H9 (cell line): ENCODE measurements around the gene SLC17A9. TPM values are rescaled to one million over a fixed set of nuclear protein-coding genes. Genes with fewer than 3 reads are reported as not detected.

Experiments
- DNase-seq: peaks from one replicate; pipeline ENCODE4 v3.0.0-alpha.2; 2017
- H2AFZ ChIP-seq: one replicate; pipeline ENCODE4 v1.6.1; 2013; ENCODE audit warnings: mild to moderate bottlenecking, low read length, control low read depth, moderate library complexity
- H2AK5ac ChIP-seq: 2 replicates; pipeline ENCODE4 v1.6.1; 2013; ENCODE audit warnings: low read length, control low read depth, mixed read lengths; ENCODE audit not compliant: insufficient read length
- H2BK120ac ChIP-seq: one replicate; pipeline ENCODE4 v1.6.1; 2013; ENCODE audit warnings: low read depth, mild to moderate bottlenecking, low read length, control low read depth, inconsistent platforms; ENCODE audit not compliant: poor library complexity, severe bottlenecking
- H2BK12ac ChIP-seq: 2 replicates; pipeline ENCODE4 v1.6.1; 2013; ENCODE audit warnings: low read length, control low read depth, mixed read lengths, low read depth; ENCODE audit not compliant: insufficient read length
- H2BK15ac ChIP-seq: 2 replicates; pipeline ENCODE4 v1.6.1; 2013; ENCODE audit warnings: low read depth, low read length, control low read depth
- H2BK20ac ChIP-seq: one replicate; pipeline ENCODE4 v1.6.1; 2013; ENCODE audit warnings: low read depth, mild to moderate bottlenecking, low read length, control low read depth, inconsistent platforms; ENCODE audit not compliant: poor library complexity, severe bottlenecking
- H2BK5ac ChIP-seq: 2 replicates; pipeline ENCODE4 v1.6.1; 2013; ENCODE audit warnings: low read length, control low read depth, mixed read lengths; ENCODE audit not compliant: insufficient read length
- H3K14ac ChIP-seq: 2 replicates; pipeline ENCODE4 v1.6.1; 2013; ENCODE audit warnings: low read length, control low read depth; ENCODE audit not compliant: insufficient read depth
- H3K18ac ChIP-seq: 2 replicates; pipeline ENCODE4 v1.6.1; 2013; ENCODE audit warnings: low read depth, mild to moderate bottlenecking, mixed read lengths, low read length, control low read depth; ENCODE audit not compliant: insufficient read length
- H3K23ac ChIP-seq: 2 replicates; pipeline ENCODE4 v1.6.1; 2013; ENCODE audit warnings: low read length, control low read depth, mixed read lengths, low read depth; ENCODE audit not compliant: insufficient read length
- H3K23me2 ChIP-seq: 2 replicates; pipeline ENCODE4 v1.6.1; 2013; ENCODE audit warnings: low read depth, mild to moderate bottlenecking, mixed read lengths, low read length, control low read depth; ENCODE audit not compliant: insufficient read length, poor library complexity, severe bottlenecking
- H3K27ac ChIP-seq: 2 replicates; pipeline ENCODE4 v1.5.1; 2013; ENCODE audit warnings: low read length, control low read depth, mixed read lengths, low read depth; ENCODE audit not compliant: insufficient read length
- H3K27me3 ChIP-seq: 2 replicates; pipeline ENCODE4 v1.6.1; 2013; ENCODE audit warnings: low read length, control low read depth, inconsistent platforms; ENCODE audit not compliant: insufficient read depth
- H3K4ac ChIP-seq: 2 replicates; pipeline ENCODE4 v1.6.1; 2013; ENCODE audit warnings: low read depth, mild to moderate bottlenecking, control low read depth, inconsistent platforms, low read length, moderate library complexity
- H3K4me1 ChIP-seq: 2 replicates; pipeline ENCODE4 v1.6.1; 2013; ENCODE audit warnings: low read length, control low read depth, inconsistent platforms; ENCODE audit not compliant: insufficient read depth
- H3K4me2 ChIP-seq: 2 replicates; pipeline ENCODE4 v1.6.1; 2013; ENCODE audit warnings: low read length, control low read depth, mixed read lengths; ENCODE audit not compliant: insufficient read length, insufficient read depth
- H3K56ac ChIP-seq: 2 replicates; pipeline ENCODE4 v1.6.1; 2013; ENCODE audit warnings: low read depth, mild to moderate bottlenecking, mixed read lengths, low read length, control low read depth; ENCODE audit not compliant: insufficient read length
- H3K79me1 ChIP-seq: 2 replicates; pipeline ENCODE4 v1.6.1; 2013; ENCODE audit warnings: low read depth, mild to moderate bottlenecking, moderate library complexity, low read length, control low read depth, inconsistent platforms; ENCODE audit not compliant: insufficient read depth, poor library complexity, severe bottlenecking
- H3K79me2 ChIP-seq: 2 replicates; pipeline ENCODE4 v1.6.1; 2013; ENCODE audit warnings: low read length, control low read depth, inconsistent platforms; ENCODE audit not compliant: insufficient read depth
- H3K9ac ChIP-seq: 2 replicates; pipeline ENCODE4 v1.6.1; 2013; ENCODE audit warnings: low read length, control low read depth, mixed read lengths; ENCODE audit not compliant: insufficient read length; ENCODE audit errors: extremely low read depth
- H3K9me3 ChIP-seq: one replicate; pipeline ENCODE4 v1.6.1; 2013; ENCODE audit warnings: low read depth, low read length, inconsistent platforms; ENCODE audit not compliant: control insufficient read depth
- H3T11ph ChIP-seq: one replicate; pipeline ENCODE4 v1.6.1; 2013; ENCODE audit warnings: mild to moderate bottlenecking, low read length, control low read depth, inconsistent platforms
- H4K20me1 ChIP-seq: one replicate; pipeline ENCODE4 v1.6.1; 2013; ENCODE audit not compliant: control insufficient read depth, insufficient read length, insufficient read depth
- H4K5ac ChIP-seq: 2 replicates; pipeline ENCODE4 v1.6.1; 2013; ENCODE audit warnings: low read depth, mild to moderate bottlenecking, mixed read lengths, low read length, control low read depth; ENCODE audit not compliant: insufficient read length
- H4K8ac ChIP-seq: replicated peaks from 2 replicates; pipeline ENCODE4 v1.6.1; 2013; ENCODE audit warnings: low read length, control low read depth, mixed read lengths, low read depth; ENCODE audit not compliant: insufficient read length
- H4K91ac ChIP-seq: 2 replicates; pipeline ENCODE4 v1.6.1; 2013; ENCODE audit warnings: low read depth, mild to moderate bottlenecking, moderate library complexity, mixed read lengths, low read length, control low read depth; ENCODE audit not compliant: insufficient read length
- H3K27ac Mint-ChIP-seq, 3 experiments: 2 replicates in 2 of 3; 3 replicates in 1 of 3; pipeline ENCODE4 v1.8.0; 2020 to 2021; ENCODE audit warnings: mixed read lengths in 3 of 3, mild to moderate bottlenecking in 1 of 3, moderate library complexity in 1 of 3
- H3K27me3 Mint-ChIP-seq: 2 replicates; pipeline ENCODE4 v1.8.0; 2021; ENCODE audit warnings: low read depth, mild to moderate bottlenecking, moderate library complexity, mixed read lengths
- H3K36me3 Mint-ChIP-seq, 3 experiments: 2 replicates in 2 of 3; 3 replicates in 1 of 3; pipeline ENCODE4 v1.8.0; 2020 to 2021; ENCODE audit warnings: low read depth in 3 of 3, mixed read lengths in 3 of 3; ENCODE audit not compliant: insufficient read depth in 1 of 3
- H3K4me1 Mint-ChIP-seq, 2 experiments: 2 replicates each; pipeline ENCODE4 v1.8.0; 2020; ENCODE audit warnings: mixed read lengths in 2 of 2
- H3K4me3 Mint-ChIP-seq, 2 experiments: 2 replicates in 1 of 2; 3 replicates in 1 of 2; pipeline ENCODE4 v1.8.0; 2020 to 2021; ENCODE audit warnings: mild to moderate bottlenecking in 2 of 2, mixed read lengths in 2 of 2, moderate library complexity in 1 of 2
- H3K9me3 Mint-ChIP-seq, 2 experiments: 2 replicates in 1 of 2; 3 replicates in 1 of 2; pipeline ENCODE4 v1.8.0; 2020; ENCODE audit warnings: mild to moderate bottlenecking in 2 of 2, mixed read lengths in 2 of 2, moderate library complexity in 1 of 2
- WGBS: extraction: QIAGEN DNeasy Blood & Tissue Kit; methylation state at CpG from one replicate; pipeline ENCODE4 v1.1.7; 2013; ENCODE audit warnings: missing lambda C conversion rate, low lambda C conversion rate, mixed read lengths; ENCODE audit not compliant: insufficient read length; ENCODE audit errors: extremely low coverage; 5-methylcytosine and 5-hydroxymethylcytosine counted together
- total RNA-seq: library from RNA; stranded (reverse); gene quantifications from 2 replicates; pipeline ENCODE4 v1.2.1, GENCODE V29; 2021
- TF ChIP-seq, protein P1 (sequence below): fragments of 200-600 bp; sonication (generic); conservative IDR thresholded peaks from 3 replicates; pipeline ENCODE4 v1.8.0; 2021; ENCODE audit warnings: antibody characterized with exemption, mild to moderate bottlenecking

SLC17A9 gene
- total RNA-seq, 1 experiment from 2014 or later: 20.9 TPM

DNA sequence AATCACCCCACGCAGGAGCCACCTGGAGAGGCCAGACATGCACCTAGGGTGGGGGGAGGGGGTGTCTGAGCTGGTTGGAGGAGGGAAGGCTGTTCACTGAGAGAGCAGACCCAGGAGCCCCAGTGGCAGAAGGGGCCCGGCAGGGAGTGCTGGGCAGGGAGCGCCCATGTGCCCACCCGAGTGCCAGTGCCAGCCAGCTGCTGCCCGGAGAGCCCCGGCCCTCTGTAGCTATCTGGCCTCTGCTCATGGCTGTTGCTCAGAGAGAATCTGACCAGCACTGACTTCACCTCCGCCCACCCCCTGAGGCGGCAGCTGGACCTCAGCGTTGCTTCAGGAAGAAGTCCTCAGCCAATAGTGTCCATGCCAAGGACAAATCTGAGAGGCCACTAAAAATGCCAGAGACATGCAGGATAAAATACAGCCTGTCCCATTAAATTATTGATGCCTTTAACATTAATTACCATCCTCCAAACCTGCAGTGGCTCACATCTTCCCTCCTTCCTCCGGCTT is 22.8 kb downstream of the SLC17A9 start:
- no CpG with 5 or more reads among the region's 10 CpGs for WGBS
- peak overlapping the region in 1 of 2 experiments; percentile 53; a peak in 1 of 5 replicates for H3K4me3 Mint-ChIP-seq
- H3K27ac Mint-ChIP-seq: no peak overlapping the region

More for the DNA sequence above, 22.8 kb downstream of the SLC17A9 start:
- no peak overlapping the region for H2AK5ac ChIP-seq
- H4K91ac ChIP-seq: no peak overlapping the region
- no peak overlapping the region for H2BK120ac ChIP-seq
- H3K4me1 ChIP-seq: peaks cover 6% of the 10 kb centered on the region
- no peaks in the 10 kb centered on the region for H3K9me3 ChIP-seq
- H3K18ac ChIP-seq: no peak overlapping the region
- peaks cover 3% of the 10 kb centered on the region for H3K23me2 ChIP-seq
- H3T11ph ChIP-seq: no peak overlapping the region
- H2BK12ac ChIP-seq: no peak overlapping the region
- DNase-seq: no peak
- H2BK15ac ChIP-seq: no peak overlapping the region
- no peak overlapping the region for H3K14ac ChIP-seq
- H4K8ac ChIP-seq: no peak overlapping the region
- H3K36me3 Mint-ChIP-seq: peaks cover 0 to 3% (median 0%) of the 10 kb centered on the region in 3 experiments; a peak in 1 of 7 replicates
- H2BK5ac ChIP-seq: no peak overlapping the region
- no peak overlapping the region for H3K23ac ChIP-seq
- no peak overlapping the region for H3K27ac ChIP-seq
- peaks cover 7% of the 10 kb centered on the region; the same call in 1 of the 2 replicates for H3K27me3 ChIP-seq
- no peaks in the 10 kb centered on the region for H3K79me1 ChIP-seq
- H3K9me3 Mint-ChIP-seq: peaks cover 3% of the 10 kb centered on the region in 2 experiments; a peak in 2 of 5 replicates
- H3K4me1 Mint-ChIP-seq: peaks cover 26 to 41% of the 10 kb centered on the region in 2 experiments
- H3K56ac ChIP-seq: no peak overlapping the region
- H3K4me2 ChIP-seq: no peak overlapping the region
- no peak overlapping the region for H2BK20ac ChIP-seq
- peaks cover 59% of the 10 kb centered on the region for H3K27me3 Mint-ChIP-seq
- no peak overlapping the region for H2AFZ ChIP-seq
- no peaks in the 10 kb centered on the region for H4K20me1 ChIP-seq
- TF ChIP-seq, protein P1, sequence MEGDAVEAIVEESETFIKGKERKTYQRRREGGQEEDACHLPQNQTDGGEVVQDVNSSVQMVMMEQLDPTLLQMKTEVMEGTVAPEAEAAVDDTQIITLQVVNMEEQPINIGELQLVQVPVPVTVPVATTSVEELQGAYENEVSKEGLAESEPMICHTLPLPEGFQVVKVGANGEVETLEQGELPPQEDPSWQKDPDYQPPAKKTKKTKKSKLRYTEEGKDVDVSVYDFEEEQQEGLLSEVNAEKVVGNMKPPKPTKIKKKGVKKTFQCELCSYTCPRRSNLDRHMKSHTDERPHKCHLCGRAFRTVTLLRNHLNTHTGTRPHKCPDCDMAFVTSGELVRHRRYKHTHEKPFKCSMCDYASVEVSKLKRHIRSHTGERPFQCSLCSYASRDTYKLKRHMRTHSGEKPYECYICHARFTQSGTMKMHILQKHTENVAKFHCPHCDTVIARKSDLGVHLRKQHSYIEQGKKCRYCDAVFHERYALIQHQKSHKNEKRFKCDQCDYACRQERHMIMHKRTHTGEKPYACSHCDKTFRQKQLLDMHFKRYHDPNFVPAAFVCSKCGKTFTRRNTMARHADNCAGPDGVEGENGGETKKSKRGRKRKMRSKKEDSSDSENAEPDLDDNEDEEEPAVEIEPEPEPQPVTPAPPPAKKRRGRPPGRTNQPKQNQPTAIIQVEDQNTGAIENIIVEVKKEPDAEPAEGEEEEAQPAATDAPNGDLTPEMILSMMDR: no peak
- H4K5ac ChIP-seq: no peak overlapping the region
- H3K9ac ChIP-seq: no peak overlapping the region
- H3K4ac ChIP-seq: no peak overlapping the region
- no peaks in the 10 kb centered on the region for H3K79me2 ChIP-seq
